Measurements from ENCODE around the gene ATP5IF1. TPM values are rescaled to one million over a fixed set of nuclear protein-coding genes. Genes with fewer than 3 reads are reported as not detected.

The ATP5IF1 gene
- total and polyA plus RNA-seq, 2 of the 8 experiments (the other 6 are each of a cell fraction or from before 2014, with no cell fraction given) = 198 to 242 TPM

GRCh38 chr1:28248273-28249012 is 12.5 kb downstream of the ATP5IF1 start (continued):
- peak; percentile 69 to 91 (median 71) for TF ChIP-seq CTCF (IDR thresholded peaks at IDR 0.05; ENCODE audit: control extremely low read depth in 1 of 3, insufficient read depth in 1 of 3, low read depth in 1 of 3, low read length in 3 of 3)
- TF ChIP-seq SRF (IDR thresholded peaks at IDR 0.05; ENCODE audit: low read depth, low read length) = no peak

All from H1 (cell line).